Liver (tissue), 9 donors: ENCODE measurements around the gene RASGRF2. TPM values are rescaled to one million over a fixed set of nuclear protein-coding genes. Genes with fewer than 3 reads are reported as not detected.

Experiments
- DNase-seq: peaks from one replicate; pipeline ENCODE4 v3.0.0-alpha.2; 2017; ENCODE audit warnings: low spot score
- H3K27ac ChIP-seq, 2 donors: one replicate each; pipeline ENCODE4 v1.7.0; 2013; ENCODE audit warnings: inconsistent platforms in 2 of 2, low read length in 2 of 2, control low read depth in 1 of 2, low read depth in 1 of 2, mild to moderate bottlenecking in 1 of 2
- H3K27me3 ChIP-seq, 4 donors: one replicate each; pipeline versions ENCODE4 v1.6.1 to v1.7.0; 2013; ENCODE audit warnings: low read length in 3 of 4, inconsistent platforms in 1 of 4, mild to moderate bottlenecking in 1 of 4, moderate library complexity in 1 of 4; ENCODE audit not compliant: control insufficient read depth in 4 of 4, insufficient read depth in 4 of 4
- H3K36me3 ChIP-seq, 4 donors: one replicate each; pipeline versions ENCODE4 v1.6.1 to v1.7.0; 2013; ENCODE audit warnings: low read length in 3 of 4, mild to moderate bottlenecking in 3 of 4, low read depth in 1 of 4, moderate library complexity in 1 of 4; ENCODE audit not compliant: control insufficient read depth in 4 of 4, insufficient read depth in 3 of 4
- H3K4me1 ChIP-seq, 4 donors: one replicate each; pipeline versions ENCODE4 v1.6.1 to v1.7.0; 2013; ENCODE audit warnings: low read length in 3 of 4, mild to moderate bottlenecking in 3 of 4, moderate library complexity in 1 of 4; ENCODE audit not compliant: control insufficient read depth in 4 of 4, insufficient read depth in 4 of 4
- H3K4me3 ChIP-seq, 3 donors: one replicate each; pipeline versions ENCODE4 v1.6.1 to v1.7.0; 2013; ENCODE audit warnings: low read length in 3 of 3, control low read depth in 1 of 3, low read depth in 1 of 3, mild to moderate bottlenecking in 1 of 3
- H3K9ac ChIP-seq, 2 donors: one replicate each; pipeline ENCODE4 v1.7.0; 2013; ENCODE audit warnings: low read length in 2 of 2, mild to moderate bottlenecking in 2 of 2, moderate library complexity in 2 of 2, control low read depth in 1 of 2, low read depth in 1 of 2
- H3K9me3 ChIP-seq, 4 donors: one replicate each; pipeline versions ENCODE4 v1.6.1 to v1.7.0; 2013; ENCODE audit warnings: low read length in 3 of 4; ENCODE audit not compliant: control insufficient read depth in 4 of 4
- ATF3 ChIP-seq: IDR thresholded peaks from 2 replicates; pipeline ENCODE4 v1.6.1; 2016; ENCODE audit warnings: antibody characterized with exemption
- CTCF ChIP-seq: fragments of 150-350 bp; IDR thresholded peaks from 2 replicates; pipeline ENCODE4 v1.5.1; 2017; ENCODE audit warnings: improper control_type of control experiment, low read depth, low read length; ENCODE audit not compliant: missing input control
- EGR1 ChIP-seq, 2 donors: IDR thresholded peaks; 2 replicates each; pipeline ENCODE4 v1.6.1; 2016 to 2018; ENCODE audit warnings: antibody characterized with exemption in 2 of 2, low read depth in 2 of 2
- FOXA1 ChIP-seq: IDR thresholded peaks from 2 replicates; pipeline ENCODE4 v1.6.1; 2016; ENCODE audit warnings: antibody characterized with exemption
- FOXA2 ChIP-seq: IDR thresholded peaks from 2 replicates; pipeline ENCODE4 v1.6.1; 2016; ENCODE audit warnings: antibody characterized with exemption
- GABPA ChIP-seq, 2 donors: IDR thresholded peaks in 1 of 2; conservative IDR thresholded peaks in 1 of 2; 2 replicates each; pipeline ENCODE4 v1.6.1; 2016; ENCODE audit warnings: antibody characterized with exemption in 2 of 2, mild to moderate bottlenecking in 1 of 2, moderate library complexity in 1 of 2
- HNF4A ChIP-seq, 2 donors: conservative IDR thresholded peaks; 2 replicates each; pipeline ENCODE4 v1.6.1; 2016; ENCODE audit warnings: antibody characterized with exemption in 2 of 2, mild to moderate bottlenecking in 2 of 2
- HNF4G ChIP-seq: IDR thresholded peaks from 2 replicates; pipeline ENCODE4 v1.6.1; 2016; ENCODE audit warnings: antibody characterized with exemption
- JUND ChIP-seq, 2 donors: IDR thresholded peaks; 2 replicates each; pipeline ENCODE4 v1.6.1; 2016; ENCODE audit warnings: antibody characterized with exemption in 2 of 2
- MAX ChIP-seq: IDR thresholded peaks from 2 replicates; pipeline ENCODE4 v1.6.1; 2016; ENCODE audit warnings: antibody characterized with exemption
- NR2F2 ChIP-seq: IDR thresholded peaks from 2 replicates; pipeline ENCODE4 v1.6.1; 2016; ENCODE audit warnings: antibody characterized with exemption
- RAD21 ChIP-seq, 2 donors: IDR thresholded peaks; 2 replicates each; pipeline ENCODE4 v1.6.1; 2016; ENCODE audit warnings: antibody characterized with exemption in 2 of 2, mild to moderate bottlenecking in 2 of 2
- REST ChIP-seq: IDR thresholded peaks from 2 replicates; pipeline ENCODE4 v1.6.1; 2016; ENCODE audit warnings: antibody characterized with exemption, mild to moderate bottlenecking
- RXRA ChIP-seq, 2 donors: IDR thresholded peaks; 2 replicates each; pipeline ENCODE4 v1.6.1; 2017 to 2018; ENCODE audit warnings: antibody characterized with exemption in 2 of 2, mild to moderate bottlenecking in 1 of 2
- SP1 ChIP-seq: IDR thresholded peaks from 2 replicates; pipeline ENCODE4 v1.6.1; 2018; ENCODE audit warnings: antibody characterized with exemption, mild to moderate bottlenecking
- TAF1 ChIP-seq: conservative IDR thresholded peaks from 2 replicates; pipeline ENCODE4 v1.6.1; 2016; ENCODE audit warnings: antibody characterized with exemption, mild to moderate bottlenecking
- YY1 ChIP-seq: IDR thresholded peaks from 2 replicates; pipeline ENCODE4 v1.6.1; 2016; ENCODE audit warnings: antibody characterized with exemption, mild to moderate bottlenecking
- ZBTB33 ChIP-seq: IDR thresholded peaks from 2 replicates; pipeline ENCODE4 v1.6.1; 2016; ENCODE audit warnings: antibody characterized with exemption
- WGBS: extraction: QIAGEN DNeasy Blood & Tissue Kit; methylation state at CpG from one replicate; pipeline ENCODE4 v1.1.7; 2013; 5-methylcytosine and 5-hydroxymethylcytosine counted together
- polyA plus RNA-seq, 2 donors: library from polyadenylated mRNA; stranded (reverse) in 1 of 2; unstranded in 1 of 2; fragments of 200-250 nt in 1 of 2; fragments of >200 nt in 1 of 2; fragmentation: Nextera tagmentation in 1 of 2; extraction: Ambion mirVana in 1 of 2; gene quantifications; one replicate each; pipeline versions ENCODE4 v1.2.1 to v1.2.3, GENCODE V29; 2013 to 2015
- total RNA-seq, 2 donors: library from RNA; depleted of rRNA; stranded (reverse); fragments of >200 nt; gene quantifications; one replicate each; pipeline ENCODE4 v1.2.3, GENCODE V29; 2014
- donor health status: healthy.
- donor health status: healthy.
- donor health status: healthy.
- donor health status: healthy.
- donor health status: healthy.

The RASGRF2 gene
- total and polyA plus RNA-seq, 4 donors = 0.12 to 3.3 (median 0.23) TPM

- Histone ChIP-seq H3K4me3 (no peak overlapping the region), H3K4me1 (no peaks in the 10 kb centered on the region), H3K27me3 (no peaks in the 10 kb centered on the region), H3K27ac (no peak overlapping the region), H3K36me3 (no peaks in the 10 kb centered on the region), H3K9ac (no peak overlapping the region), H3K9me3 (no peaks in the 10 kb centered on the region)
- TF ChIP-seq HNF4A (conservative IDR thresholded peaks at IDR 0.05) (no peak), FOXA1 (no peak), ZBTB33 (no peak), RAD21 (IDR thresholded peaks at IDR 0.05) (no peak), FOXA2 (no peak), EGR1 (IDR thresholded peaks at IDR 0.05; ENCODE audit: low read depth in 2 of 2) (no peak), SP1 (no peak), YY1 (no peak), GABPA (IDR thresholded peaks at IDR 0.05 in 1 of 2, conservative IDR thresholded peaks at IDR 0.05 in 1 of 2) (no peak), REST (no peak), MAX (no peak), TAF1 (no peak), NR2F2 (no peak), HNF4G (no peak), CTCF (no peak), RXRA (IDR thresholded peaks at IDR 0.05) (no peak), ATF3 (no peak)
- DNase-seq = no peak
- 88% methylated on average over 1 of the region's 1 CpG for WGBS
Measured at GRCh38 chr5:81204205-81204604, 244.0 kb downstream of the RASGRF2 start.

GRCh38 chr5:81205058-81205457 lies 244.9 kb downstream of the RASGRF2 start:
- Histone ChIP-seq H3K27ac (no peak overlapping the region), H3K4me3 (no peak overlapping the region), H3K9ac (no peak overlapping the region), H3K36me3 (no peaks in the 10 kb centered on the region), H3K4me1 (no peaks in the 10 kb centered on the region), H3K9me3 (no peaks in the 10 kb centered on the region), H3K27me3 (no peaks in the 10 kb centered on the region)
- WGBS = 80% methylated on average over 4 of the region's 4 CpGs
- no peak for DNase-seq
- TF ChIP-seq RAD21 (IDR thresholded peaks at IDR 0.05) (no peak), GABPA (IDR thresholded peaks at IDR 0.05 in 1 of 2, conservative IDR thresholded peaks at IDR 0.05 in 1 of 2) (no peak), NR2F2 (no peak), FOXA2 (no peak), YY1 (no peak), SP1 (no peak), FOXA1 (no peak), TAF1 (no peak), CTCF (no peak), REST (no peak), HNF4G (no peak), HNF4A (conservative IDR thresholded peaks at IDR 0.05) (no peak), JUND (IDR thresholded peaks at IDR 0.05) (no peak)
